GM23338 (cell line): ENCODE measurements around the gene ZNF681. TPM values are rescaled to one million over a fixed set of nuclear protein-coding genes. Genes with fewer than 3 reads are reported as not detected.

ENCODE experiments used
- ATAC-seq: fragments of 200-7000 bp; cut with Tn5 transposase; 3 replicates; pipeline ENCODE4 v1.9.1; 2020
- DNase-seq: peaks from one replicate; pipeline ENCODE4 v3.0.0-alpha.2; 2015; ENCODE audit warnings: low spot score
- H2AFZ ChIP-seq: fragments of 200-600 bp; sonication (generic); 2 replicates; pipeline ENCODE4 v1.8.0; 2016; ENCODE audit warnings: antibody characterized with exemption, mild to moderate bottlenecking, moderate library complexity
- H3F3A ChIP-seq: fragments of 200-600 bp; sonication (generic); replicated peaks from 2 replicates; pipeline ENCODE4 v1.8.0; 2017; ENCODE audit warnings: antibody characterized with exemption, mixed run types, low read depth
- H3K27ac ChIP-seq: fragments of 200-600 bp; sonication (generic); 2 replicates; pipeline ENCODE4 v1.6.1; 2016; ENCODE audit warnings: low read depth
- H3K27me3 ChIP-seq: fragments of 200-600 bp; sonication (generic); 2 replicates; pipeline ENCODE4 v1.8.0; 2016; ENCODE audit warnings: mild to moderate bottlenecking, mixed run types, moderate library complexity; ENCODE audit not compliant: insufficient read depth
- H3K36me3 ChIP-seq: fragments of 200-600 bp; sonication (generic); 2 replicates; pipeline ENCODE4 v1.8.0; 2016; ENCODE audit warnings: mild to moderate bottlenecking; ENCODE audit not compliant: insufficient read depth
- H3K4me1 ChIP-seq: fragments of 200-600 bp; sonication (generic); 2 replicates; pipeline ENCODE4 v1.8.0; 2016; ENCODE audit warnings: mild to moderate bottlenecking, moderate library complexity; ENCODE audit not compliant: insufficient read depth
- H3K4me2 ChIP-seq: fragments of 200-600 bp; sonication (generic); 2 replicates; pipeline ENCODE4 v1.7.1; 2017; ENCODE audit warnings: mixed run types
- H3K4me3 ChIP-seq: fragments of 200-600 bp; sonication (generic); 2 replicates; pipeline ENCODE4 v1.6.1; 2016; ENCODE audit warnings: mixed run types
- H3K79me2 ChIP-seq: fragments of 200-600 bp; sonication (generic); replicated peaks from 2 replicates; pipeline ENCODE4 v1.8.0; 2017; ENCODE audit warnings: mild to moderate bottlenecking; ENCODE audit not compliant: insufficient read depth
- H3K9me2 ChIP-seq: fragments of 200-600 bp; sonication (generic); 2 replicates; pipeline ENCODE4 v1.8.0; 2017; ENCODE audit not compliant: insufficient read depth
- H4K20me1 ChIP-seq: fragments of 200-600 bp; sonication (generic); replicated peaks from 2 replicates; pipeline ENCODE4 v1.8.0; 2017; ENCODE audit warnings: mild to moderate bottlenecking; ENCODE audit not compliant: insufficient read depth
- H3K27ac Mint-ChIP-seq: 2 replicates; pipeline ENCODE4 v1.8.0; 2020; ENCODE audit warnings: inconsistent platforms, mild to moderate bottlenecking, moderate library complexity, mixed read lengths
- H3K27me3 Mint-ChIP-seq: 3 replicates; pipeline ENCODE4 v1.8.0; 2022; ENCODE audit warnings: low read depth, mild to moderate bottlenecking, moderate library complexity, mixed read lengths, inconsistent platforms; ENCODE audit not compliant: insufficient read depth, poor library complexity
- H3K36me3 Mint-ChIP-seq: 3 replicates; pipeline ENCODE4 v1.8.0; 2021; ENCODE audit warnings: low read depth, mild to moderate bottlenecking, inconsistent platforms, moderate library complexity, mixed read lengths
- H3K4me1 Mint-ChIP-seq: 3 replicates; pipeline ENCODE4 v1.8.0; 2020; ENCODE audit warnings: mild to moderate bottlenecking, inconsistent platforms, mixed read lengths
- H3K4me3 Mint-ChIP-seq: 3 replicates; pipeline ENCODE4 v1.8.0; 2021; ENCODE audit warnings: moderate library complexity, mild to moderate bottlenecking, inconsistent platforms, mixed read lengths
- H3K9me3 Mint-ChIP-seq: 3 replicates; pipeline ENCODE4 v1.8.0; 2020; ENCODE audit warnings: moderate library complexity, mild to moderate bottlenecking, inconsistent platforms, mixed read lengths
- CREB1 ChIP-seq: fragments of 250-450 bp; sonication (Bioruptor Pico); IDR thresholded peaks from 2 replicates; pipeline ENCODE4 v1.5.0; 2020; ENCODE audit warnings: low read depth, mild to moderate bottlenecking, moderate library complexity
- EZH2 ChIP-seq: fragments of 200-600 bp; sonication (generic); IDR thresholded peaks from one replicate; pipeline ENCODE4 v1.8.0; 2017; ENCODE audit warnings: antibody characterized with exemption, mild to moderate bottlenecking, low read depth; ENCODE audit not compliant: unreplicated experiment
- EZH2phosphoT487 ChIP-seq: fragments of 200-600 bp; sonication (generic); IDR thresholded peaks from one replicate; pipeline ENCODE4 v1.8.1; 2018; ENCODE audit warnings: antibody characterized with exemption; ENCODE audit not compliant: unreplicated experiment
- JUNB ChIP-seq: IDR thresholded peaks from one replicate; pipeline ENCODE4 v1.6.1; 2016; ENCODE audit warnings: antibody characterized with exemption; ENCODE audit not compliant: unreplicated experiment
- POLR2AphosphoS5 ChIP-seq: IDR thresholded peaks from 2 replicates; pipeline ENCODE4 v1.6.1; 2016; ENCODE audit warnings: antibody characterized with exemption, low read depth
- STAT1 ChIP-seq: IDR thresholded peaks from one replicate; pipeline ENCODE4 v1.6.1; 2016; ENCODE audit warnings: antibody characterized with exemption; ENCODE audit not compliant: unreplicated experiment
- ZNF114 ChIP-seq: fragments of 250-450 bp; sonication (Bioruptor Pico); IDR thresholded peaks from 2 replicates; pipeline ENCODE4 v1.5.0; 2020; ENCODE audit warnings: mild to moderate bottlenecking, moderate library complexity
- polyA plus RNA-seq: library from polyadenylated mRNA; unstranded; fragments of >200 nt; fragmentation: Nextera tagmentation; extraction: Ambion mirVana; gene quantifications from 2 replicates; pipeline ENCODE4 v1.2.1, GENCODE V29; 2016
- total RNA-seq: library from RNA; depleted of rRNA; stranded (reverse); fragments of >200 nt; shearing (Covaris generic); gene quantifications from 2 replicates; pipeline ENCODE4 v1.2.3, GENCODE V29; 2014
- TF ChIP-seq, protein P1 (sequence below), 2 experiments: fragments of 200-600 bp in 1 of 2; sonication (generic) in 1 of 2; conservative IDR thresholded peaks; 2 replicates each; pipeline versions ENCODE4 v1.5.1 to v1.6.1; 2016 to 2017; ENCODE audit warnings: antibody characterized with exemption in 2 of 2, low read depth in 2 of 2, mild to moderate bottlenecking in 2 of 2, moderate library complexity in 1 of 2
- TF ChIP-seq, protein P2 (sequence below): IDR thresholded peaks from 2 replicates; pipeline ENCODE4 v1.6.1; 2016; ENCODE audit warnings: antibody characterized with exemption
- TF ChIP-seq, protein P3 (sequence below): fragments of 250-450 bp; sonication (Bioruptor Pico); IDR thresholded peaks from 2 replicates; pipeline ENCODE4 v1.5.0; 2020; ENCODE audit warnings: mild to moderate bottlenecking, moderate library complexity

ZNF681 gene
- total and polyA plus RNA-seq, 2 experiments from 2014 or later = 9.4 to 25.1 TPM

DNA sequence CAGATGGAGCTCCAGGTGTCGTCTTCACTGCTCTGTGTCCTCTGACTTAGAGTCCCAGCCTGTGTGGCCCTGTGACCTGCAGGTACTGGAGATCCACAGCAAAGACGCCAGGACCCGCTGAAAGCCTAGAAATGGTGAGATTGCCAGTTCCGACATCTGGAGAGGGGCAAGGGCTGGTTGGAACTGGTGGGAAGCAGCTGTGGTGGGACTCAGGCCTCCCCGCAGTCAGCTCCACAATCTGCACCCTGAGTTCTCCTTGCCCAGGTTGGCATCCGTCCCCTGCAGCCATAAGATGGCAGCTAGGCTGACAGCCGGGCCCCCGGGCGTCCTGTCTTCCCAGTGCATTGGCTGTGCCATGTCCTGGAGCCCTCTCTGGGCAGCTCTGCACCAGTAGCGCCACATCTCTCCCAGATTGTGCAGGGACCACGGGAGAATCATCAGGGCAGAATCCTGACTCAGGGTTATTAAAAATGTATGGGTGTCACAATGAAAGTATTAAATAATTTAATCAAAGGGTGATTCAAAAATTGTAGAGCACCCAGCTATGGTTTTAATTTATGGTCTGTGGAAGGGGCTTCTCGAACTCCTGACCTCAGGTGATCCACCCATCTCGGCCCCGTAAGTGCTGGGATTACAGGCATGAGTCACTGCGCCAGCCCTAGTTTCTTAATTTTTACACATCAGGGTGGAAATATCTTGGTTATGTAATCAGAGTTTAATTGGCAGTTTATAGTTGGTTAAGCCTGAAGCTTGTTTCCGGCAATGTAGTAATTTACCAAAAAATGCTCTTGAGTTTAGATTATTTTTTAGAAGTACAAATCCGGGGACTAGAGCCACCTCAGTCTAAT is 32.2 kb upstream of the ZNF681 start:
- Mint-ChIP-seq H3K27ac (peak overlapping the region; percentile 63; the same call in 1 of the 2 replicates), H3K36me3 (peaks cover 38% of the 10 kb centered on the region)

More for the DNA sequence above, 32.2 kb upstream of the ZNF681 start:
- ATAC-seq (no peak), DNase-seq (no peak)
- Mint-ChIP-seq H3K27me3 (no peaks in the 10 kb centered on the region), H3K4me1 (peaks cover 11% of the 10 kb centered on the region; the same call in 2 of the 3 replicates), H3K4me3 (no peak overlapping the region), H3K9me3 (no peaks in the 10 kb centered on the region; the same call in 2 of the 3 replicates)
- Histone ChIP-seq H3K27me3 (no peaks in the 10 kb centered on the region), H3K36me3 (no peaks in the 10 kb centered on the region), H3K4me2 (no peak overlapping the region), H3K79me2 (peaks cover 93% of the 10 kb centered on the region), H2AFZ (no peak overlapping the region), H3K4me1 (no peaks in the 10 kb centered on the region), H3F3A (no peaks in the 10 kb centered on the region), H3K9me2 (no peaks in the 10 kb centered on the region), H4K20me1 (peaks cover 54% of the 10 kb centered on the region), H3K4me3 (no peak overlapping the region), H3K27ac (no peak overlapping the region)
- no peak for TF ChIP-seq STAT1
- TF ChIP-seq ZNF114 (CRISPR knock-in tag) = no peak
- no peak for TF ChIP-seq JUNB
- TF ChIP-seq, protein P1, sequence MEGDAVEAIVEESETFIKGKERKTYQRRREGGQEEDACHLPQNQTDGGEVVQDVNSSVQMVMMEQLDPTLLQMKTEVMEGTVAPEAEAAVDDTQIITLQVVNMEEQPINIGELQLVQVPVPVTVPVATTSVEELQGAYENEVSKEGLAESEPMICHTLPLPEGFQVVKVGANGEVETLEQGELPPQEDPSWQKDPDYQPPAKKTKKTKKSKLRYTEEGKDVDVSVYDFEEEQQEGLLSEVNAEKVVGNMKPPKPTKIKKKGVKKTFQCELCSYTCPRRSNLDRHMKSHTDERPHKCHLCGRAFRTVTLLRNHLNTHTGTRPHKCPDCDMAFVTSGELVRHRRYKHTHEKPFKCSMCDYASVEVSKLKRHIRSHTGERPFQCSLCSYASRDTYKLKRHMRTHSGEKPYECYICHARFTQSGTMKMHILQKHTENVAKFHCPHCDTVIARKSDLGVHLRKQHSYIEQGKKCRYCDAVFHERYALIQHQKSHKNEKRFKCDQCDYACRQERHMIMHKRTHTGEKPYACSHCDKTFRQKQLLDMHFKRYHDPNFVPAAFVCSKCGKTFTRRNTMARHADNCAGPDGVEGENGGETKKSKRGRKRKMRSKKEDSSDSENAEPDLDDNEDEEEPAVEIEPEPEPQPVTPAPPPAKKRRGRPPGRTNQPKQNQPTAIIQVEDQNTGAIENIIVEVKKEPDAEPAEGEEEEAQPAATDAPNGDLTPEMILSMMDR (conservative IDR thresholded peaks at IDR 0.05; ENCODE audit: low read depth in 2 of 2) = no peak
- TF ChIP-seq, protein P2, sequence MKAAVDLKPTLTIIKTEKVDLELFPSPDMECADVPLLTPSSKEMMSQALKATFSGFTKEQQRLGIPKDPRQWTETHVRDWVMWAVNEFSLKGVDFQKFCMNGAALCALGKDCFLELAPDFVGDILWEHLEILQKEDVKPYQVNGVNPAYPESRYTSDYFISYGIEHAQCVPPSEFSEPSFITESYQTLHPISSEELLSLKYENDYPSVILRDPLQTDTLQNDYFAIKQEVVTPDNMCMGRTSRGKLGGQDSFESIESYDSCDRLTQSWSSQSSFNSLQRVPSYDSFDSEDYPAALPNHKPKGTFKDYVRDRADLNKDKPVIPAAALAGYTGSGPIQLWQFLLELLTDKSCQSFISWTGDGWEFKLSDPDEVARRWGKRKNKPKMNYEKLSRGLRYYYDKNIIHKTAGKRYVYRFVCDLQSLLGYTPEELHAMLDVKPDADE = no peak
- no peak for TF ChIP-seq POLR2AphosphoS5
- no peak for TF ChIP-seq CREB1
- TF ChIP-seq EZH2 = no peak
- TF ChIP-seq, protein P3, sequence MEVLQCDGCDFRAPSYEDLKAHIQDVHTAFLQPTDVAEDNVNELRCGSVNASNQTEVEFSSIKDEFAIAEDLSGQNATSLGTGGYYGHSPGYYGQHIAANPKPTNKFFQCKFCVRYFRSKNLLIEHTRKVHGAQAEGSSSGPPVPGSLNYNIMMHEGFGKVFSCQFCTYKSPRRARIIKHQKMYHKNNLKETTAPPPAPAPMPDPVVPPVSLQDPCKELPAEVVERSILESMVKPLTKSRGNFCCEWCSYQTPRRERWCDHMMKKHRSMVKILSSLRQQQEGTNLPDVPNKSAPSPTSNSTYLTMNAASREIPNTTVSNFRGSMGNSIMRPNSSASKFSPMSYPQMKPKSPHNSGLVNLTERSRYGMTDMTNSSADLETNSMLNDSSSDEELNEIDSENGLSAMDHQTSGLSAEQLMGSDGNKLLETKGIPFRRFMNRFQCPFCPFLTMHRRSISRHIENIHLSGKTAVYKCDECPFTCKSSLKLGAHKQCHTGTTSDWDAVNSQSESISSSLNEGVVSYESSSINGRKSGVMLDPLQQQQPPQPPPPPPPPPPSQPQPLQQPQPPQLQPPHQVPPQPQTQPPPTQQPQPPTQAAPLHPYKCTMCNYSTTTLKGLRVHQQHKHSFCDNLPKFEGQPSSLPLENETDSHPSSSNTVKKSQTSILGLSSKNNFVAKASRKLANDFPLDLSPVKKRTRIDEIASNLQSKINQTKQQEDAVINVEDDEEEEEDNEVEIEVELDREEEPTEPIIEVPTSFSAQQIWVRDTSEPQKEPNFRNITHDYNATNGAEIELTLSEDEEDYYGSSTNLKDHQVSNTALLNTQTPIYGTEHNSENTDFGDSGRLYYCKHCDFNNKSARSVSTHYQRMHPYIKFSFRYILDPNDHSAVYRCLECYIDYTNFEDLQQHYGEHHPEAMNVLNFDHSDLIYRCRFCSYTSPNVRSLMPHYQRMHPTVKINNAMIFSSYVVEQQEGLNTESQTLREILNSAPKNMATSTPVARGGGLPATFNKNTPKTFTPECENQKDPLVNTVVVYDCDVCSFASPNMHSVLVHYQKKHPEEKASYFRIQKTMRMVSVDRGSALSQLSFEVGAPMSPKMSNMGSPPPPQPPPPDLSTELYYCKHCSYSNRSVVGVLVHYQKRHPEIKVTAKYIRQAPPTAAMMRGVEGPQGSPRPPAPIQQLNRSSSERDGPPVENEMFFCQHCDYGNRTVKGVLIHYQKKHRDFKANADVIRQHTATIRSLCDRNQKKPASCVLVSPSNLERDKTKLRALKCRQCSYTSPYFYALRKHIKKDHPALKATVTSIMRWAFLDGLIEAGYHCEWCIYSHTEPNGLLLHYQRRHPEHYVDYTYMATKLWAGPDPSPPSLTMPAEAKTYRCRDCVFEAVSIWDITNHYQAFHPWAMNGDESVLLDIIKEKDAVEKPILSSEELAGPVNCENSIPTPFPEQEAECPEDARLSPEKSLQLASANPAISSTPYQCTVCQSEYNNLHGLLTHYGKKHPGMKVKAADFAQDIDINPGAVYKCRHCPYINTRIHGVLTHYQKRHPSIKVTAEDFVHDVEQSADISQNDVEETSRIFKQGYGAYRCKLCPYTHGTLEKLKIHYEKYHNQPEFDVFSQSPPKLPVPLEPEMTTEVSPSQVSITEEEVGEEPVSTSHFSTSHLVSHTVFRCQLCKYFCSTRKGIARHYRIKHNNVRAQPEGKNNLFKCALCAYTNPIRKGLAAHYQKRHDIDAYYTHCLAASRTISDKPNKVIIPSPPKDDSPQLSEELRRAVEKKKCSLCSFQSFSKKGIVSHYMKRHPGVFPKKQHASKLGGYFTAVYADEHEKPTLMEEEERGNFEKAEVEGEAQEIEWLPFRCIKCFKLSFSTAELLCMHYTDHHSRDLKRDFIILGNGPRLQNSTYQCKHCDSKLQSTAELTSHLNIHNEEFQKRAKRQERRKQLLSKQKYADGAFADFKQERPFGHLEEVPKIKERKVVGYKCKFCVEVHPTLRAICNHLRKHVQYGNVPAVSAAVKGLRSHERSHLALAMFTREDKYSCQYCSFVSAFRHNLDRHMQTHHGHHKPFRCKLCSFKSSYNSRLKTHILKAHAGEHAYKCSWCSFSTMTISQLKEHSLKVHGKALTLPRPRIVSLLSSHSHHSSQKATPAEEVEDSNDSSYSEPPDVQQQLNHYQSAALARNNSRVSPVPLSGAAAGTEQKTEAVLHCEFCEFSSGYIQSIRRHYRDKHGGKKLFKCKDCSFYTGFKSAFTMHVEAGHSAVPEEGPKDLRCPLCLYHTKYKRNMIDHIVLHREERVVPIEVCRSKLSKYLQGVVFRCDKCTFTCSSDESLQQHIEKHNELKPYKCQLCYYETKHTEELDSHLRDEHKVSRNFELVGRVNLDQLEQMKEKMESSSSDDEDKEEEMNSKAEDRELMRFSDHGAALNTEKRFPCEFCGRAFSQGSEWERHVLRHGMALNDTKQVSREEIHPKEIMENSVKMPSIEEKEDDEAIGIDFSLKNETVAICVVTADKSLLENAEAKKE (CRISPR knock-in tag) = no peak
- TF ChIP-seq EZH2phosphoT487 = no peak
